ENCODE results near the gene MSH6. TPM values are rescaled to one million over a fixed set of nuclear protein-coding genes. Genes with fewer than 3 reads are reported as not detected.

The MSH6 gene, protein sequence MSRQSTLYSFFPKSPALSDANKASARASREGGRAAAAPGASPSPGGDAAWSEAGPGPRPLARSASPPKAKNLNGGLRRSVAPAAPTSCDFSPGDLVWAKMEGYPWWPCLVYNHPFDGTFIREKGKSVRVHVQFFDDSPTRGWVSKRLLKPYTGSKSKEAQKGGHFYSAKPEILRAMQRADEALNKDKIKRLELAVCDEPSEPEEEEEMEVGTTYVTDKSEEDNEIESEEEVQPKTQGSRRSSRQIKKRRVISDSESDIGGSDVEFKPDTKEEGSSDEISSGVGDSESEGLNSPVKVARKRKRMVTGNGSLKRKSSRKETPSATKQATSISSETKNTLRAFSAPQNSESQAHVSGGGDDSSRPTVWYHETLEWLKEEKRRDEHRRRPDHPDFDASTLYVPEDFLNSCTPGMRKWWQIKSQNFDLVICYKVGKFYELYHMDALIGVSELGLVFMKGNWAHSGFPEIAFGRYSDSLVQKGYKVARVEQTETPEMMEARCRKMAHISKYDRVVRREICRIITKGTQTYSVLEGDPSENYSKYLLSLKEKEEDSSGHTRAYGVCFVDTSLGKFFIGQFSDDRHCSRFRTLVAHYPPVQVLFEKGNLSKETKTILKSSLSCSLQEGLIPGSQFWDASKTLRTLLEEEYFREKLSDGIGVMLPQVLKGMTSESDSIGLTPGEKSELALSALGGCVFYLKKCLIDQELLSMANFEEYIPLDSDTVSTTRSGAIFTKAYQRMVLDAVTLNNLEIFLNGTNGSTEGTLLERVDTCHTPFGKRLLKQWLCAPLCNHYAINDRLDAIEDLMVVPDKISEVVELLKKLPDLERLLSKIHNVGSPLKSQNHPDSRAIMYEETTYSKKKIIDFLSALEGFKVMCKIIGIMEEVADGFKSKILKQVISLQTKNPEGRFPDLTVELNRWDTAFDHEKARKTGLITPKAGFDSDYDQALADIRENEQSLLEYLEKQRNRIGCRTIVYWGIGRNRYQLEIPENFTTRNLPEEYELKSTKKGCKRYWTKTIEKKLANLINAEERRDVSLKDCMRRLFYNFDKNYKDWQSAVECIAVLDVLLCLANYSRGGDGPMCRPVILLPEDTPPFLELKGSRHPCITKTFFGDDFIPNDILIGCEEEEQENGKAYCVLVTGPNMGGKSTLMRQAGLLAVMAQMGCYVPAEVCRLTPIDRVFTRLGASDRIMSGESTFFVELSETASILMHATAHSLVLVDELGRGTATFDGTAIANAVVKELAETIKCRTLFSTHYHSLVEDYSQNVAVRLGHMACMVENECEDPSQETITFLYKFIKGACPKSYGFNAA (N-terminal part only)
- 67.9 and 88.1 TPM in 2 replicates for total RNA-seq (2022)
- Bru-seq, nascent RNA = percentile 90 among the genes with signal in this experiment
- BruChase-seq, experiment 1, labeled RNA remaining after a 6-hour chase = percentile 86 among the genes with signal in this experiment
- BruChase-seq, experiment 2, labeled RNA remaining after a 2-hour chase = percentile 95 among the genes with signal in this experiment
- long read RNA-seq, full-length matches to known transcripts = 34 of 41 reads
- long read RNA-seq, partial matches to known transcripts = 2 of 41 reads
- long read RNA-seq, other reads (novel, unspliced or antisense) = 5 of 41 reads

- no TSS peak for BruUV-seq (replicated peaks)
- Mint-ChIP-seq H3K4me1 (ENCODE audit: low read depth, unreplicated experiment) (peaks cover 16% of the 10 kb centered on the region), H3K27ac (ENCODE audit: unreplicated experiment) (peak within 1 kb of the TSS; percentile 87), H3K4me3 (ENCODE audit: low read depth, unreplicated experiment) (peak within 1 kb of the TSS; percentile 96), H3K36me3 (ENCODE audit: insufficient read depth, unreplicated experiment) (peaks cover 44% of the 10 kb centered on the region), H3K9me3 (ENCODE audit: low read depth, unreplicated experiment) (no peaks in the 10 kb centered on the region), H3K27me3 (ENCODE audit: unreplicated experiment) (no peaks in the 10 kb centered on the region)
- CTCF ChIA-PET = interaction anchor here (0.5 to 1.3 kb wide), 3 partner anchors 44 to 346 kb away, joined by 3 read pairs; no protein-coding TSS in a partner anchor
- no peak for TF ChIP-seq CTCF (IDR thresholded peaks at IDR 0.05; ENCODE audit: unreplicated experiment)
- DNase-seq = peak; percentile 91
- intact Hi-C loops (cut with micrococcal nuclease; ENCODE audit: unreplicated experiment) = loop anchor here (1.0 to 5.0 kb wide), 2 partner anchors 10 to 324 kb away; no protein-coding TSS in a partner anchor
Measured at GRCh38 chr2:47782671-47783485, at the start of gene MSH6. MSH6 (plus strand) TSS chr2:47783145; CDS start chr2:47783234, 89 bp downstream.

DNA sequence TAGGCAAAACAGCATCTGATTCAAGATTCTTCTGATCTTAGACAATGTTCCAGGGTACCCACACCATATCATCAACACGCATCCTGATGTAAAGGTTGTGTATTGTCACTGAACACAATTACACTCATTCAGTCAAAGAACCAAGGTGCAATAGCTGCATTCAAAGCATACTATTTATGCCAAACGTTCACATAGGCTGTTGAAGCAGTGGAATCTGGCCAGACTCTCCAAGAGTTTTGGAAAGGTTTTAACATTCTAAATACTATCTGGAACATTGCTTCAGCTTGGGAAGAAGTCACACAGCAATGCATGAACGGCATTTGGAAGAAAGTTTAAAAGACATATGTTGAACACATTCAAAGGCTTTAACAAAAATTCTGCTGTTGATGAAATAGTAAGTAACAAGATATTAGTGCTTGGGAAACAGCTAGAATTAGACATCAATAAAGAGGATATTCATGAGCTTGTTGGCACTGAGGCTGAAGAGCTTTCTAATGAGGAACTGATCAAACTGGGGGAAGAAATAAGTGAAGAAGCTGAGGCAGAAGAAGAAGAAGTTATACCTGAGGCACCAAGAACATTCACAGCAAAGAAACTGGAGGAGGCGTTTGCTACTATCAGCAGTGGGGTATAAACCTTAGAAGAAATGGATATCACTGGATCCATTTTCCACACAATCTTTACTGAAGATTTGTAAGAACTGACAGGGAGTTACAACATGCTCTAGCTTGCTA lies 47.6 kb upstream of the MSH6 start:
- H3K4me3 Mint-ChIP-seq (ENCODE audit: low read depth, unreplicated experiment) = no peak overlapping the region
- no peak overlapping the region for H3K27ac Mint-ChIP-seq (ENCODE audit: unreplicated experiment)
- no peaks in the 10 kb centered on the region for H3K36me3 Mint-ChIP-seq (ENCODE audit: insufficient read depth, unreplicated experiment)
- H3K9me3 Mint-ChIP-seq (ENCODE audit: low read depth, unreplicated experiment) = no peaks in the 10 kb centered on the region
- TF ChIP-seq CTCF (IDR thresholded peaks at IDR 0.05; ENCODE audit: unreplicated experiment) = no peak
- H3K4me1 Mint-ChIP-seq (ENCODE audit: low read depth, unreplicated experiment) = no peaks in the 10 kb centered on the region
- peaks cover 21% of the 10 kb centered on the region for H3K27me3 Mint-ChIP-seq (ENCODE audit: unreplicated experiment)
- no TSS peak for BruUV-seq (replicated peaks)
- intact Hi-C loops (cut with micrococcal nuclease; ENCODE audit: unreplicated experiment) = no loop called here
- DNase-seq = no peak
- CTCF ChIA-PET = interaction anchor here (0.6 kb wide), 2 partner anchors 56 to 123 kb away, joined by 4 to 6 read pairs; no protein-coding TSS in a partner anchor

GRCh38 chr2:47735912-47736311 lies 47.0 kb upstream of the MSH6 start:
- BruUV-seq (replicated peaks) = no TSS peak
- CTCF ChIA-PET = no interaction called here
- TF ChIP-seq CTCF (IDR thresholded peaks at IDR 0.05; ENCODE audit: unreplicated experiment) = no peak
- intact Hi-C loops (cut with micrococcal nuclease; ENCODE audit: unreplicated experiment) = no loop called here
- Mint-ChIP-seq H3K36me3 (ENCODE audit: insufficient read depth, unreplicated experiment) (no peaks in the 10 kb centered on the region), H3K4me1 (ENCODE audit: low read depth, unreplicated experiment) (no peaks in the 10 kb centered on the region), H3K4me3 (ENCODE audit: low read depth, unreplicated experiment) (no peak overlapping the region), H3K27ac (ENCODE audit: unreplicated experiment) (no peak overlapping the region), H3K27me3 (ENCODE audit: unreplicated experiment) (peaks cover 21% of the 10 kb centered on the region), H3K9me3 (ENCODE audit: low read depth, unreplicated experiment) (no peaks in the 10 kb centered on the region)
- DNase-seq = no peak

Data from Calu3 (cell line).